ENCODE data around the gene GSS.

GSS gene

DNA sequence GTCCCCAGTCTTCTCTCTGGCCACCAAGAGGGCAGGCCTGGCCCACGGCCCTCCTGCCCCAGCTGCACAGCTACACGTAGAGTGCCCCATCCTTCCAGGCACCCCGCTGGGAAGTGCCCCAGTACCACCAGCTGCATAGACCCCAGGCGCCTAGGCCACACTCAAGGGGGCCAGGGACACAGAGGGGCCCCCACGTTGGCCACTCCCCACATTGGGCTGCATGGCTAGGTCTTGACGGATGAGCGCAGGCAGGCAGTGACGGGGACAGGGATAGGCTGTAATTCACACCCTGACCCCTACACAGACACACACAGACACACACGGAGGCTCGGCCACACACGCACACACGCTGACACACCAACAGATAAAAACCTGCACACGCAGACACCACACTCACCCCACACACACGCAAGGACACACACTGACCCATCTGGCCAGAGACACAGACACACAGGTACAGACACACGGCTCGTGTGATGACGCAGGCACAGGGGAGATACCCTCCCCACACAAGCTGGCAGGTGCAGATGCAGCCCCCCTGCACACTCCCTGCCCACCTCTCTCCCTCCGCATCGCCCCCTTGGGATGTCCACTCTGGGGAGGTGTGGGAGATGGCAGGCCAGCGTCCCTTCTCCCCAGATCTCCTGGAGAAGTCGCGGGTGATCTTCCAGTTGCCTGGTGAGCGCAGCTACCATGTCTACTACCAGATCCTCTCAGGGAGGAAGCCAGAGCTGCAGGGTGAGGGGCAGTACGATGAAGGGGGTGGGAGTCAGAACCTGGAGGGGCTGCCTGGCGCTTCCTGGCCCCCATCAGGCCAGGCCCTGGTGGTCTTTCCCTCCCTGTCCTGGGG lies 30.1 kb upstream of the GSS start:
- Mint-ChIP-seq H3K9me3 (no peaks in the 10 kb centered on the region), H3K4me3 (no peak overlapping the region), H3K27me3 (peaks cover 36% of the 10 kb centered on the region), H3K27ac (peak overlapping the region; percentile 30 to 35), H3K4me1 (peaks cover 6% of the 10 kb centered on the region)
- ATAC-seq (peak; percentile 16), DNase-seq (no peak)

DNA sequence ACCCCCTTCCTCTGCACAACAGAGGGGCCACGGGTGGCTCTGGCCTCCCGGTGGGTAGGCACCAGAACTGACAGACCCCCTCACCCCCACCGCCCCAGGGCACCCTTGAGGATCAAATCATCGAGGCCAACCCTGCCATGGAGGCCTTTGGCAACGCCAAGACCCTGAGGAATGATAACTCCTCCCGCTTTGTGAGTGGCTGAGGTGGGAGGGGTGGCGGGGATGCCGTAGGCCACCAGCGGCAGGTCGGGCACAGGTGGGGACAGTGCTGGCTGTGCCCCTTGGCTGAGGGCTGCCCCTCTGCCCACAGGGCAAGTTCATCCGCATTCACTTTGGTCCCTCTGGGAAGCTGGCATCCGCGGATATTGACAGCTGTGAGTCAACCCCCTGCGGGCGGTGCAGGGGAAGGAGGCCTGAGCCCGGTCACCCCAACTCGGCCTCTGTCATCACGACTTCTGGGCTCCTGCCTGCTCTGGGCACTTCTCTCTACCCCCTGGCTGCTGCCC lies 29.2 kb upstream of the GSS start:
- peak; percentile 16 for ATAC-seq
- Mint-ChIP-seq H3K4me1 (peaks cover 6% of the 10 kb centered on the region), H3K27me3 (peaks cover 39% of the 10 kb centered on the region), H3K9me3 (no peaks in the 10 kb centered on the region), H3K4me3 (no peak overlapping the region), H3K27ac (peak overlapping the region in 1 of 2 donors; percentile 50)
- no peak for DNase-seq

DNA sequence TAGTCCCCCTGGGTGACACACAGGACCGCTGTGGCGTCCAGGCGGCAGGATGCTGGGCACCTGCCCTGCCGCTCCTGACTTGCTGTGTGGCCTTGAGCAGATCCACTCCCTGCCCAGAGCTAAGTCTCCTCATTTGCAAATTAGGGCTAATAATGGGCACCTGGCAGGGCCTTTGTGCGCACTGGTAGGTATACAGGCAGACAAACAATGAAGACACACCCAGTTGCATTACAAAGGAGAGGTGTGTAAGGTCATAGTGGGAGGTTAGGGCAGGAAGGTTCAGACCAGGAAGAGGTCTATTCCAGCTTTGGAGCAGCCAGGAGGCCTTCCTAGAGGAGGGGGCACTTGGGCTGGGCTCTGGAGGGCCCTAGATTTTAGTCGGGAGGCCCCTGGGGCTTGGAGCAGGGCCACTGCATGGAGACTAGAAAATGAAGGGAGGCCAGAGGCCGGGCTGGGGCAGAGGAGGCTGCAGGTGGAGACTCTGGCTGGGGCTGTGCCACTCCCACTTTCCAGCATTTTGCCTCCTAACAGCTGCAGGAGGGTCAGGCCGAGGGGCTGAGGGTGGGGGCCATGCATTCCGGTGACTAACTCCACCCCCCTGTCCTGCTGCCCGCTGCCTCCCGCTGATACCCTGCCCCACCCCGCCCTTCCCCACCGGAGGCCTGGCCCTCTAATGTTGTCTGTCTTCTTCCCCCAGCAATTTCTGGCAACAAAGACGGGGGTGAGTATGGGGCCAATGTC lies 28.6 kb upstream of the GSS start:
- Mint-ChIP-seq H3K4me3 (no peak overlapping the region), H3K4me1 (peaks cover 6% of the 10 kb centered on the region), H3K27me3 (peaks cover 39% of the 10 kb centered on the region), H3K9me3 (no peaks in the 10 kb centered on the region), H3K27ac (no peak overlapping the region)
- ATAC-seq, result peak; percentile 3
- no peak for DNase-seq

DNA sequence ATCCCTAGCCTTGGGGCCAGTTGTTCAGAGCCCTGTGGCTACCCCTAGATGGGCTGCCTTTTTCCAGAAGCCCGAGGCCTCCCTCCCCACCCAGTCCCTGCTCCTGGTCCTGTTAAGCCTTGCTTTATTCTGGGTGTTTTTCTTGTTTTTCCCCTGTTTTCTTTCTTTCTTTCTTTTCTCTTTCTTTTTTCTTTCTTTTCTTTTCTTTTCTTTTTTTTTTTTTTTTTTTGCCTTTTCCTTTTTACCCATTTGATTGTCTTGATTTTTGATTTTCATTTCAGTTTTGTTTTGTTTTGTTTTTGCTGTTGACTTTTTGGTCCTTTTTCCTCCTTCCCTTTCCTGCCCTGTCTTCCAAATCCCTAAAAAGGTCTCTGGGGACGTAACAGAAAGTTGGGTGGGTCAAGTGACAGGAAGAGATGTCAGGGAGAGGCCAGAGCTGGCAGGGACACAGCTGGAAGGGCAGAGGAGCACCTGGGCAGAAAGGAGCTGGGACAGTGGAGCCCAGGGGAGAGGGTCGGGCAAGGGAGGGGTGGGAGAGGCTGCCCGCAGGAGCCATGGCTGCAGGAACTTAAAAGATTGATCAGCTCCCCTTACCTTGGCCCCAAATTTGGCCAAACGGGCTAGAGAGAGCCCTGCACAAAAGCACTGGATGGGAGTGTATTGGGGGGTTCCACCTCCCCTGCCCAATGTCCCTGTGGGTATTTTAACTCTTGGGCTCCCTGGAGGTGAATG lies 27.6 kb upstream of the GSS start:
- Mint-ChIP-seq H3K27me3 (peaks cover 39% of the 10 kb centered on the region), H3K4me3 (no peak overlapping the region), H3K27ac (peak overlapping the region; percentile 19 to 37), H3K4me1 (peaks cover 6% of the 10 kb centered on the region), H3K9me3 (no peaks in the 10 kb centered on the region)
- no peak for DNase-seq
- no peak for ATAC-seq

DNA sequence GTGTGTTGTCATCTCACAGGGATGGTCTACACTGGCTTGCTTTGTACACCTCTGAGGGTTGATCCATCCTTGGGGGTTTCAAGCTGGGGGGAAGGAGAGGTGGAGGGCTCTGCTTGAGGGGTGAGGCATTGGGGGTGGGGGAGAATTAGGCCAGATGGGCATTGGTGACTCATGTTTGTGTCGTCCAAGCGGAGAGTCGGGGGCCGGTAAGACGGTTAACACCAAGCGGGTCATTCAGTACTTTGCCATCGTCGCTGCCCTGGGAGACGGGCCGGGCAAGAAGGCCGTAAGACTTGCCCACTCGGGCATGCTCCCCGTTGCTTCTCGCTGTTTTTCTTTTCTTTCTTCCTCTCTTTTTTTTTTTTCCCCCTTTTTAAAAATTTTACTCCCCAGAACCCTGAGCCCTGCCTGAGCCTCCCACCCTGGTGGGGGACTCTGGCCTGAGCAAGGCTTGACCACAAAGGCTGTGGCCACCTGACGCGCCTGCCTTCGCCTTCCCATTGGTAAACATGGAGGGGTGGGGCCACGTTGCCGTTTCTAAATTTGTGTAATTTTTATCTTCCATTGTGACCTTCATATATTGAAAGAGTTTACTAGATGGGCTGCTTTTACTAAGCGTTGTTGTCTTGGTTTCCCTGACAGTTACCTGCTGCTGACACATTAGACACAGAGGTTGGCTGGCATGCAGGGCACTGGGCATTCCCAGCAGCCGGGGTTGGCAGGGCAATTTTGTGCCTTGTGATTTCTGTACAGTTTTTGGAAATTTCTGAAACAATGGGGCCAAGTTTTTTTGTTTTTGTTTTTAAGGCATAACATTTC lies 26.9 kb upstream of the GSS start:
- no peak overlapping the region for H3K27ac Mint-ChIP-seq
- peaks cover 47% of the 10 kb centered on the region for H3K27me3 Mint-ChIP-seq
- H3K4me3 Mint-ChIP-seq, result no peak overlapping the region

DNA sequence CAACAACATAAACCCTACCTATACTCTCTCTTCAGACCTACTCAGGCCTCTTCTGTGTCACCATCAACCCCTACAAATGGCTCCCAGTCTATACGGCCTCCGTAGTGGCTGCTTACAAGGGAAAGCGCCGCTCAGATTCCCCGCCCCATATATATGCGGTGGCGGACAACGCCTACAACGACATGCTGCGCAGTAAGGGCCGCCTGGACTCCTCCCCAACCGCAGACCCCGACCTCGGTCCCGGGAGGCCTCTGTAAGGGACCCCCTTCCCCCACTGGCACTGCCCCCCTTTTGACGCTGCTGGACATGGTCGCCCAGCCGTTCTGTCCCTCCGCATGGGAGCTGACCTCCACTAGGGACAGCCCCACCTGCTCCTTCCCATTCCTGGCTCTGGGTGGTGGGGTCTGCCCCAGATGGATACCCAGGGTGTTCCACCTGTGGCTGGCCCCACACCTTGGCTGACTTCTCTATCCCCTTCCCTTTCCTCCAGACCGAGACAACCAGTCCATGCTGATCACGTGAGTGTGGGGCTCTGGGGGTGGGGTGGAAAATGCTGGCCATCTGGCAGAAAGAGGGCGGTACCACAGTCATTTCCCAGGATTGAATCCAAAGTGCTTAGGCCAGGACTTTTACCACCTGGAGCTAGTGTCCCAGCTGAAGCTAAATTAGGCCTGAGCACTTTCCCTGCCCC lies 25.1 kb upstream of the GSS start:
- H3K27ac Mint-ChIP-seq, result no peak overlapping the region
- H3K4me1 Mint-ChIP-seq, result peaks cover 6% of the 10 kb centered on the region
- DNase-seq (no peak), ATAC-seq (no peak)
- no peak overlapping the region for H3K4me3 Mint-ChIP-seq
- peaks cover 56% of the 10 kb centered on the region for H3K27me3 Mint-ChIP-seq
- no peaks in the 10 kb centered on the region for H3K9me3 Mint-ChIP-seq

More for the DNA sequence above, 26.9 kb upstream of the GSS start:
- Mint-ChIP-seq H3K4me1 (peaks cover 6% of the 10 kb centered on the region), H3K9me3 (no peaks in the 10 kb centered on the region)
- DNase-seq (no peak), ATAC-seq (no peak)

DNA sequence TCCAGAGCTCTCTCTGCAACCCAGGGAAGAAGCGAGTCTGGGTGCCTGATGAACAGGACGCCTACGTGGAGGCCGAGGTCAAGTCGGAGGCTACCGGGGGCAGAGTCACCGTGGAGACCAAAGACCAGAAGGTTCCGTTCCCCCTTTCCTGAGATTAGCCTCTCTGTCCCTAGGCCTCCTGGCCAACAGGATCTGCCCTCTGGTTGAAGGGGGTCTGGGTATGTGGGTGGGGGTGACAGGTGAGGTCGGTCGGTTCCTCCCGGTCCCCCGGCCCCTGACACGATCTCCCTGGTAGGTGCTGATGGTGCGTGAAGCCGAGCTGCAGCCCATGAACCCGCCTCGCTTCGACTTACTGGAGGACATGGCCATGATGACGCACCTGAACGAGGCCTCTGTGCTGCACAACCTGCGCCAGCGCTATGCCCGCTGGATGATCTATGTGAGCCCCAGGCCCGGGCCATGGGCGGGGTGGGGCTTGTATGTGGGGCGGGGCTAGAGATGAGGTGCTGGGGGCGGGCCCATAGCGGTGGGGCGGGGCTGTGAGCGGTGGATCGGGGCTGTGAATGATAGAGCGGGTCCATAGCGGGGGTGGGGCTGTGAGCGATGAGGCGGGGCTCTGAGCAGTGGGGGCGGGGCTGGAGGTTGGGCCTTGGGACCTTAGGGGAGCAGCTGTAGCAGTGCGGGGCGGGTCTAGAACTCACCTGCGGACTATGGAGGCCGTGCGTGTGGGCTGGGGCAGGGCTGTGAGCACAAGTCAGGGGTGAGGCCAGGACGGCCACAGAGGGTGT lies 24.0 kb upstream of the GSS start:
- H3K4me1 Mint-ChIP-seq, result peaks cover 6% of the 10 kb centered on the region
- H3K27ac Mint-ChIP-seq, result no peak overlapping the region
- no peaks in the 10 kb centered on the region for H3K9me3 Mint-ChIP-seq
- no peak for DNase-seq
- H3K4me3 Mint-ChIP-seq, result no peak overlapping the region
- peak; percentile 45 for ATAC-seq
- H3K27me3 Mint-ChIP-seq, result peaks cover 56% of the 10 kb centered on the region

DNA sequence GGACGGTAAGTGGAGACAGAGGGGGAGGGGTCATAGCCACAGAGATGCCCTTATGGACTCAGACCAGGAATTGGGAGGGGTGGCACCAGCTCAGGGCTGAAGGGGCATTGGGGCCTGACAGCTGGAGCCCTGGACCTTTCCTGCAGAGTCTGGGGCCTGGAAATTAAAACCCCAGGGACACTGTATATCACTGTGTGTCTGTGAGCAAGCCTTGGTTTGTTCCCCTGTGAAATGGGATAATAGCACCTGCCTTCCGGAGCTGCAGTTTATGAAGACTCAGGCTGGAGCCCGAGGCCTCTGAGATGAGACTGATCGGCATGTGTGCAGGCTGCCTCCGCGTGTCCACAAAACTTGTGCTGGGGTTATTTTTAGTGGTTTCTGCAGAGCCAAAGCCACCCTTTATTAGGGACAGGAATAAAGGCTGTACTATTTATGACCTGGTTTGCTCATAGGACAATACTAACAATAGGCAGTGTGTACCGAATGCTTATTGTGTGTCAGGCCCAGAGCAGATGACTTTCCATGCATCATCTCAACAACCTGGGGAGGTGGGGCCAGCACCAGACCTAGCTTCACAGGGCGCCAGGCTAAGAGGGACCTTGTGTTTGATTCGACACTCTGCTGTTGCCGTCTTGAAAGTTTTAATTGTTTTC lies 22.6 kb upstream of the GSS start:
- H3K27ac Mint-ChIP-seq, result no peak overlapping the region
- ATAC-seq, result no peak
- no peaks in the 10 kb centered on the region for H3K9me3 Mint-ChIP-seq
- no peak overlapping the region for H3K4me3 Mint-ChIP-seq
- H3K27me3 Mint-ChIP-seq, result peaks cover 46% of the 10 kb centered on the region
- peaks cover 3% of the 10 kb centered on the region for H3K4me1 Mint-ChIP-seq
- no peak for DNase-seq

DNA sequence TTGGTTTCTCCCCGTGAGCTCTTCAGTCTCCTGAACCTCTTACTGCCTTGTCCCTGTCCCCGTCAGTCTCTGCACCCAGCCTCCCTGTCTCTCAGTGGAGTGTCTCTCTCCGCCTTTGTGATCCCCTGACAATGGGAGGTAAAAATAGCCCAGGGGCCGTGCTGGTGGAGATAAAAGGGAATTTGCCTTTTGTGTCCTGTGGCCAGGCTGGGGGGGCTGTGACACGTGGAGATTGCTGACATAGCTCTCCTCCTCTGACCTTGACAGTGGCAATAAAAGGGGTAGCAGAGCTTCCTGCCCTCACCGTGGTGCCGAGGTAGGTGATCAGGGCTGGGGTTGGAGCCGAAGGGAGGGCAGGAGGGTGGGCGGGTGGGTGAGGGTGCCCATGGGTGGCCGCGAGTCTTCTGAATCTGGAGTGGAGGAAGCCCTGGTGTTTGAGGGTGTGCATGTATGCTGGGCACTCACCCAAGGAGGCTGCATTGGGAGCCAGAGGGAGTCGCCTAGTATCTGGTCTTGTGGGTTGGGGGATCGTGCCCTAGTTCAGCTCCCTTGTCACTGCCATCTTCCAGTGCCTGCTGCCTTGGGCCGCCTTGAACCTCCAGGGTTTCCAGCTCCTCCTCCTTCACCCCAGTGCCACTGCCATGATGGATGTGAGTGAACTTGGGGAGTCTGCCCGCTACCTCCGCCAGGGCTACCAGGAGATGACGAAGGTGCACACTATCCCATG lies 21.9 kb upstream of the GSS start:
- Mint-ChIP-seq H3K4me3 (no peak overlapping the region), H3K27ac (no peak overlapping the region), H3K4me1 (no peaks in the 10 kb centered on the region)

DNA sequence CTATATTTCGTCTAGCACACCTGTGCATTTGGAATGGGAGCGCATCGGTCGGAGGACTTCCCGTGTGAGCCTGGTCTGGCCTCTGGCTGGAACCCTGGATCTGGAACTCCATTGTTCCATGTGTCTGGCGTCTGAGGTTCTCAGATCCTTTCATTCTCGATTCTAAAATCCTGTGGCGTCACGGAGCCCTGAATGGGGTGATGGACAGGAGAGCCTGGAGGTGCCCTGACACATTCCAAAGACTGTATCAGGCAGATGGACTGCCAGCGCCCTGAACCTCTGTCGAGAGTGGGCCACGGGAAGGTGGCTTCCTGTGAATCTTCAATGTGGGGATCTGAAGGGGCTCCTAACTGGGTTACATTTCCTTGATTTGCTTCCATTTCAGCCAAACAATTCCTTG lies 20.7 kb upstream of the GSS start:
- H3K4me3 Mint-ChIP-seq, result no peak overlapping the region
- no peak for DNase-seq
- ATAC-seq, result no peak
- H3K27me3 Mint-ChIP-seq, result peaks cover 26% of the 10 kb centered on the region
- H3K4me1 Mint-ChIP-seq, result no peaks in the 10 kb centered on the region
- H3K9me3 Mint-ChIP-seq, result no peaks in the 10 kb centered on the region
- H3K27ac Mint-ChIP-seq, result no peak overlapping the region

More for the DNA sequence above, 21.9 kb upstream of the GSS start:
- DNase-seq (no peak), ATAC-seq (no peak)
- Mint-ChIP-seq H3K27me3 (peaks cover 39% of the 10 kb centered on the region), H3K9me3 (no peaks in the 10 kb centered on the region)

DNA sequence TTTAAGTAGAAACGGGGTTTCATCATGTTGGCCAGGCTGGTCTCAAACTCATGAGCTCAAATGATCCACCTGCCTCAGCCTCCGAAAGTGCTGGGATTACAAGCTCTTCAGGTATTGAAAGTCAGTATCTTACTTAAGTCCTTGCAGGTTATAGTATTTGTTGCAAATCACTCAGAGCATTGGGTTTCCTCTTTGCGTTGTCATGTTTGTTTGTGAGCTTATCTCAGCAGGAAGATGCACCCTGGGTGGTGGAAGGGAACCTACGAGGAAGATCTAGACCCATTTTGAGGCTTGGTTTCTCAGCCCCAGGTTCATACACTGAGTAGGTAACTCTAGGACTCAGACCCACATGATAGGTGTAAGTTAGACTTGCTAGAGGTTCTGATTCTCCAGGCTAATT lies 18.6 kb upstream of the GSS start:
- Mint-ChIP-seq H3K4me3 (no peak overlapping the region), H3K4me1 (no peaks in the 10 kb centered on the region), H3K27ac (no peak overlapping the region), H3K27me3 (peaks cover 17% of the 10 kb centered on the region), H3K9me3 (no peaks in the 10 kb centered on the region)
- ATAC-seq (no peak), DNase-seq (no peak)

DNA sequence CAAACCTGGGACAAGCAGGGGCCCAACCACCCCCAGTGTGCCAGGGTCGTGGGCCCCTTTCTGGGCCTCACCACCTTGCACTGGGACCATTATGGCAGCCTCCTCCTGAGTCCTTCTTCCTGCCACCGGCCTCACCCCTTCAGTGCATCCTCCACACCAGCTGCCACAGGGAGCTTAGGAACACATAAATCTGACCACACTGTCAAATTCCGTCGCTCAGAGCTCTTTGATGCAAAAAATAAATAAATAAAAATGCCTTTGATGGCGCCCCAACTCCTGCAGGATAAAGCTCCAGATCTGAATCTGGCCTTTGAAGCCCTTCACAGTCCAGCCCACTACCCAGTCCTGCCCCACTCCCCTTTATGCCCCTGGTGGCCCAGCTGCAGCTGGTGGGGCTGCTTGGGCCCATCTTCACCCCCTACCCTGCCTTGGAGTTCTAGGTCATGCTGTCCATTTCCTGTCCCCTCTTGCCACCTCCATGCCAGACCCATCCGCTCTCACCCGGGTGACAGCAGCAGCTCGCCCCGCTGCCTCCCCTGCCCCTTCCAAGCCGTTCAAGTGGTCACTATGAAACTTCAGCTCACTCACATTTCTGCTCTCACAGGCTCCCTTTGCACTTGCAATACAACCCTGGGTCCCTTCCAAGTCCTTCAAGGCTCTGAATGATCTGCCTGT lies 16.1 kb upstream of the GSS start:
- ATAC-seq (no peak), DNase-seq (no peak)
- Mint-ChIP-seq H3K4me1 (no peaks in the 10 kb centered on the region), H3K27me3 (peaks cover 2% of the 10 kb centered on the region), H3K4me3 (no peak overlapping the region), H3K27ac (peak overlapping the region in 1 of 2 donors; percentile 3), H3K9me3 (no peaks in the 10 kb centered on the region)
